Activated CD8-positive, alpha-beta T cell treated with anti-CD3 and anti-CD28 coated beads for 36 hours (primary cell): Measurements from ENCODE around the gene MBNL1. TPM values are rescaled to one million over a fixed set of nuclear protein-coding genes. Genes with fewer than 3 reads are reported as not detected.

Experiments used
- ATAC-seq: fragments of 200-7000 bp; cut with Tn5 transposase; one replicate; pipeline ENCODE4 v1.10.0; 2021; ENCODE audit warnings: mild to moderate bottlenecking, moderate library complexity
- CTCF ChIA-PET: fragments of 350-600 bp; sonication (Branson Sonifier 250); formaldehyde crosslinking; loops from one replicate; lab custom pipeline; 2021; ENCODE audit warnings: antibody characterized with exemption; lab: Charles Lee
- POLR2A ChIA-PET: fragments of 350-600 bp; sonication (Branson Sonifier 250); formaldehyde crosslinking; loops from one replicate; lab custom pipeline; 2021; ENCODE audit warnings: antibody characterized with exemption; lab: Charles Lee
- DNase-seq: peaks from one replicate; pipeline ENCODE4 v3.0.0-alpha.2; 2020
- H3K27ac Mint-ChIP-seq: one replicate; pipeline ENCODE4 v1.8.0; 2021; ENCODE audit warnings: mild to moderate bottlenecking, mixed read lengths
- H3K27me3 Mint-ChIP-seq: one replicate; pipeline ENCODE4 v1.8.0; 2021; ENCODE audit warnings: mixed read lengths
- H3K36me3 Mint-ChIP-seq: one replicate; pipeline ENCODE4 v1.8.0; 2021; ENCODE audit warnings: low read depth, mixed read lengths
- H3K4me1 Mint-ChIP-seq: one replicate; pipeline ENCODE4 v1.8.0; 2021; ENCODE audit warnings: low read depth, mixed read lengths
- H3K4me3 Mint-ChIP-seq: one replicate; pipeline ENCODE4 v1.8.0; 2021; ENCODE audit warnings: mild to moderate bottlenecking, moderate library complexity, mixed read lengths
- H3K9me3 Mint-ChIP-seq: one replicate; pipeline ENCODE4 v1.8.0; 2021; ENCODE audit warnings: mixed read lengths
- CTCF ChIP-seq: fragments of 200-600 bp; IDR thresholded peaks from one replicate; pipeline ENCODE4 v1.8.0; 2022; ENCODE audit warnings: antibody characterized with exemption, mild to moderate bottlenecking
- intact Hi-C: fragments of 100-400 bp; cut with micrococcal nuclease; formaldehyde crosslinking; loops from one replicate; pipeline ENCODE4 v1.10.0; 2022
- total RNA-seq, 2 experiments: library from RNA; stranded (reverse); gene quantifications; one replicate each; pipeline ENCODE4 v1.2.3, GENCODE V29; 2021

Gene MBNL1
- total RNA-seq, 2 experiments from 2014 or later, result 341 to 360 TPM

- H3K27ac Mint-ChIP-seq, result peak overlapping the region; percentile 19
Observed at GRCh38 chr3:152505926-152506325, 237.2 kb downstream of the MBNL1 start.

GRCh38 chr3:152508705-152509104 is 240.0 kb downstream of the MBNL1 start:
- DNase-seq, result no peak
- POLR2A ChIA-PET, result no interaction called here
- Mint-ChIP-seq H3K27ac (no peak overlapping the region), H3K4me1 (peaks cover 8% of the 10 kb centered on the region), H3K27me3 (no peaks in the 10 kb centered on the region), H3K9me3 (no peaks in the 10 kb centered on the region), H3K36me3 (no peaks in the 10 kb centered on the region), H3K4me3 (no peak overlapping the region)
- ATAC-seq, result no peak
- intact Hi-C loops, result no loop called here
- peak; percentile 33 for TF ChIP-seq CTCF
- CTCF ChIA-PET, result interaction anchor here (0.6 to 2.7 kb wide), 4 partner anchors 9 to 302 kb away, joined by 3 to 10 read pairs (median 4); no protein-coding TSS in a partner anchor

More at GRCh38 chr3:152505926-152506325, 237.2 kb downstream of the MBNL1 start:
- H3K4me1 Mint-ChIP-seq, result peaks cover 8% of the 10 kb centered on the region
- TF ChIP-seq CTCF, result no peak
- intact Hi-C loops, result no loop called here
- peak; percentile 98 for ATAC-seq
- peak; percentile 78 for DNase-seq
- peaks cover 2% of the 10 kb centered on the region for H3K36me3 Mint-ChIP-seq
- CTCF ChIA-PET, result interaction anchor here (2.2 to 2.5 kb wide), 2 partner anchors 34 to 69 kb away, joined by 6 to 9 read pairs; no protein-coding TSS in a partner anchor
- no peak overlapping the region for H3K4me3 Mint-ChIP-seq
- H3K27me3 Mint-ChIP-seq, result no peaks in the 10 kb centered on the region
- POLR2A ChIA-PET, result interaction anchor here (0.6 kb wide), 1 partner anchor 636 kb away, joined by 3 read pairs; no protein-coding TSS in a partner anchor
- peaks cover 3% of the 10 kb centered on the region for H3K9me3 Mint-ChIP-seq

GRCh38 chr3:152511904-152512303 is 243.2 kb downstream of the MBNL1 start:
- no peak for DNase-seq
- TF ChIP-seq CTCF, result no peak
- intact Hi-C loops, result no loop called here
- Mint-ChIP-seq H3K36me3 (no peaks in the 10 kb centered on the region), H3K9me3 (no peaks in the 10 kb centered on the region), H3K4me1 (no peaks in the 10 kb centered on the region), H3K27ac (no peak overlapping the region), H3K27me3 (no peaks in the 10 kb centered on the region), H3K4me3 (no peak overlapping the region)
- ATAC-seq, result no peak
- ChIA-PET CTCF (interaction anchor here (0.8 to 2.7 kb wide), 3 partner anchors 10 to 63 kb away, joined by 3 to 10 read pairs (median 4); no protein-coding TSS in a partner anchor), POLR2A (no interaction called here)

- TF ChIP-seq CTCF, result no peak
- Mint-ChIP-seq H3K36me3 (no peaks in the 10 kb centered on the region), H3K27me3 (no peaks in the 10 kb centered on the region), H3K27ac (no peak overlapping the region), H3K4me1 (no peaks in the 10 kb centered on the region), H3K4me3 (no peak overlapping the region), H3K9me3 (no peaks in the 10 kb centered on the region)
- intact Hi-C loops, result no loop called here
- no peak for DNase-seq
- ATAC-seq, result no peak
- POLR2A ChIA-PET, result no interaction called here
- CTCF ChIA-PET, result interaction anchor here (0.9 to 2.7 kb wide), 2 partner anchors 13 to 61 kb away, joined by 3 to 10 read pairs; no protein-coding TSS in a partner anchor
Observed at GRCh38 chr3:152513301-152513960, 244.7 kb downstream of the MBNL1 start.
